NCI-H1105 treated with DMSO at 0.1 percent for 48 hours (cell line): ENCODE results near the gene DNAJC7.
"Not testable (repeated sequence)": the region's sequence is repeated elsewhere in the genome, so short reads cannot be mapped to it uniquely, and the experiment has no call there.

Source experiments
- DNase-seq: peaks from one replicate; lab custom pipeline; 2025; lab: John Stamatoyannopoulos, UW

Gene DNAJC7

DNA sequence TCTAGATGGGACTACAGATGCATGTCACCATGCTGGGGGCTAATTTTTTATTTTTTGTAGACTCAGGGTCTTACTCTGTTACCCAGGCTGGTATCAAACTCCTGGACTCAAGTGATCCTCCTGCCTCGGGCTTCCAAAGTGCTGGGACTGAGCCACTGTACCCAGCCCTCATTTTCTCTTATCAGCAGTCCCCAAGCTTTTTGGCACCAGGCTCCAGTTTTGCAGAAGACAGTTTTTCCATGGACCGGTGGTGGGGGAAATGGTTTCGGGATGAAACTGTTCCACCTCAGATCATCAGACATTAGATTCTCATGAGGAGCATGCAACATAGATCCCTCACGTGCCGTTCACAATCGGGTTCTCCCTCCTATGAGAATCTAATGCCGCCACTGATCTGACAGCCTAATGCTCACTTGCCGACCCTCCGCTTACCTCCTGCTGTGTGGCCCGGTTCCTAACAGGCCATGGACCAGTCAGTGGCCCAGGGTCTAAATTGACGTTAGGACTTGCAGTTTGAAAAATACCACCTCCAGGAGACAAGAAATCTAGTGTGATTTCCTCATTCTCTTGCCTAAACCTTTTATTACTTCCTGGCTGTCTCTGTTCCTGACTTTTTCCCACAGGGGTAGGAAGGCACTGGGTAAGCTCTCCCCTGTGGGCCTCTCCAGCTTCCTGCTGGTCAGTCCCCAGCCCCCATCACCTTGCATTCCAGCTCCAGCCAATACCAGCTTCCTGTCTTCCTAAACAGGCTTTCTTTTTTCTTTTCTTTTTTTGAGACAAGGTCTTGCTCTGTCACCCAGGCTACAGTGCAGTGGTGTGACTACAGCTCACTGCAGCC, 60.0 kb downstream of the DNAJC7 start:
- no peak for DNase-seq

GRCh38 chr17:41956522-41956921, 60.7 kb downstream of the DNAJC7 start:
- DNase-seq, result no peak

GRCh38 chr17:41948762-41949460, 68.3 kb downstream of the DNAJC7 start:
- DNase-seq, result no peak

DNA sequence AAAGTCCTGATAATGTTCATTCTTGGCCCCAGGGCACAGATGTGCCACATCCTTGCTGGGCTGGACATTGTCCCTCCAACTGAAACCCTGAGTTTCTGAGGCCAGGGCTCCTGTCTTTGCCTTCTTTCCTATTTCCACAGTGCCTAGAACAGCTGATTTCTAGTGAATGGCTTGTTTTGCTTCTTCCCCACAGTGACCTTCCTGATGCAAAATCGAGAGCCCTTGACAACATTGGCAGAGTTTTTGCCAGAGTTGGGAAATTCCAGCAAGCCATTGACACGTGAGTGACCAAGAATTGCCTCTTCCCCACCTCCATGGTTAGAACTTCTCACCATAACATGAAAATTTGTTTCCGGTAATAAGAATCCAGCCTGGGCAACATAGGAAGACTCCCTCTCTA, 72.3 kb downstream of the DNAJC7 start:
- no peak for DNase-seq

DNA sequence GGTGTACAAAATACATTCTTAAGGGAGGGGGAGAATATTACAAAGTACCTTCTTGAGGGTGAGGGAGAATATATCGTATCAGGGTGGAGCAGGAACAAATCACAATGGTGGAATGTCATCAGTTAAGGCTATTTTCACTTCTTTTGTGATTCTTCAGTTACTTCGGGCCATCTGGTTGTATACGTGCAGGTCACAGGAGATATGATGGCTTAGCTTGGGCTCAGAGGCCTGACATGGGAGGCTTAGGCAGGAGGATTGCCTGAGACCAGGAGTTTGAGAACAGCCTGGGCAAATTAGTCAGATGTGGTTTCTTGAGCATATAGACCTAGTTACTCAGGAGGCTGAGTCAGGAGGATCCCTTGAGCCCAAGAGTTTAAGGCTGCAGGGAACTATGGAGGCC, 73.7 kb downstream of the DNAJC7 start:
- DNase-seq, result no peak

- no peak for DNase-seq
Measured at GRCh38 chr17:41942626-41943373, 74.4 kb downstream of the DNAJC7 start.

DNA sequence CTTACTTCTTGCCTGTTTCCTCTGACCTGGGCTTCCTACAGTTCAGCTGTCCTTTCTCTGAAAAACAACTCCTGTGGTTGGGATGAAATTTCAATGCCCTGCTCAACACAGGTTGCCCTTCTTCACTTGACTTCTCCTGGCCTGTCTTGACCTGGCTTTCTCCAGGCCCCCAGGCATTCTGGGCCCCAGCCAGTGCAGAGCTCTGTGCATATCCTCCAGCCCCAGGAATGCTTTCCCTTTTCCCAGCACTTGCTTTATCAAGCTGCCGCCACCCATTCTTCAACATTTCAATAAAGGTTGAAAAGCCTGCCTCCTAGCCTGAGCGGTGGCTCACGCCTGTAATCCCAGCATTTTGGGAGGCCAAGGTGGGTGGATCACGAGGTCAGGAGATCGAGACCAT, 76.1 kb downstream of the DNAJC7 start:
- DNase-seq, result no peak

DNA sequence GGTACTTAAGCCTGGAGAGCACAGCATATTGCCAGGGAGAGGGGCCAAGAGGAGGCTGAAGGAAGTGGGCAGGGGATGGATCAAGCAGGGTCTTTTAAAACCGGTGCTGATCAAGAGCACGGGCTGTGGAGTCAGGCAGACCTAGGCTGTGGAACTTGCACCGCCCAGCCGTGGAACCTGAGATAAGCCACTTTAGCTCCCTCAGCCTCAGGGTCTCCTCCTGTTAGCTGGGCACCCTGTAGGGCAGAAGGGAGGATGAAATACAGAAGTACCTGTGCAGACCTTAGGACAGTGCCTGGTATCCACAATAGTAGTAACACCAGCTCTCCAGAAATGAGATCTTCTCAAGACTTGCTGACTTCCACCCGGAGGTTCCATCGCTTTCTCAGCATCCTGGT, 77.5 kb downstream of the DNAJC7 start:
- no peak for DNase-seq

- DNase-seq, result no peak
Measured at GRCh38 chr17:41939044-41939692, 78.1 kb downstream of the DNAJC7 start.

DNA sequence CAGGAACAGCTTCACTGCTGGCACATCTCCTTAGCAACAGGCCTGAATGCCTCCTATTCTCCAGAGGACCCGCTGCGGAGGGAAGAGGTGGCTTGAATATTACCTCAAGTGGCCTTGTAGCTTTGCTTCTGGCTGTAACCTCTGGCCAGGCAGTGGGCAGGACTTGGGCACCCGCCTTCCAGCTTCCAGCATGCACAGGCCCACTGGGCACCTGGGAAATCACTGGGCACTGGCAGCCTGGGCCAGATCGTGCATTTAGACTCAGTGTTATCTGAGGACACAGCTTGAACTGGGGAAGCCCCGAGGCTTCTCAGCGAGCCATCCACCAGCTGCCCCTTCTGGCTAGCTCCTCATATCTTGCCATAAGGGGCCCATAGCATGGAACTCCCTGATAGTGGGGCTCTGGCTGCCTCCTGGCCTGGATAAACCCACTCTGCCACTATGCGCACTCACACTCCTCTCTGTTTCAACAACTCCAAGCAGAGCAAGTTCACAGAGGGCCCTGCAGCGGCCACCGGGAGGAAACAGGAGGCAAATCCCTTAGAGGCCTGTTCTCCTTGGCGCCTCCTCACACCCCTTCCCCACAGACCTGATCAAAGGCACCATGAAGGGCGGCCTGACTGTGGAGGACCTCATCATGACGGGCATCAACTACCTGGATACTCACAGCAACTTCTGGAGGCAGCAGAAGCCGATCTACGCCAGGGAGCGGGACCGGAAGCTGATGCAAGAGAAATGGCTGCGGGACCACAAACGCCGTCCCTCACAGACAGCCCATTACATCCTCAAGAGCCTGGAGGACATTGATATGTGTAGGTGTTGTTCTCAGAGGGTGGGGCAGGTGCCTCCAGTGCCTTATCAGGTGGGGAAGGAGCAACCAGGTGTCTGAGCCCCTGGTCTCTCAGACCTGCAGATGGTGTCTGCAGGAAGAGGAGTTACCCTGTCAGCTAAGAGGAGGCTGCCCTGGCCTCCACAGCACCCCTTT, 79.0 kb downstream of the DNAJC7 start:
- DNase-seq, result no peak

GRCh38 chr17:41935641-41936040, 81.6 kb downstream of the DNAJC7 start:
- no peak for DNase-seq

DNA sequence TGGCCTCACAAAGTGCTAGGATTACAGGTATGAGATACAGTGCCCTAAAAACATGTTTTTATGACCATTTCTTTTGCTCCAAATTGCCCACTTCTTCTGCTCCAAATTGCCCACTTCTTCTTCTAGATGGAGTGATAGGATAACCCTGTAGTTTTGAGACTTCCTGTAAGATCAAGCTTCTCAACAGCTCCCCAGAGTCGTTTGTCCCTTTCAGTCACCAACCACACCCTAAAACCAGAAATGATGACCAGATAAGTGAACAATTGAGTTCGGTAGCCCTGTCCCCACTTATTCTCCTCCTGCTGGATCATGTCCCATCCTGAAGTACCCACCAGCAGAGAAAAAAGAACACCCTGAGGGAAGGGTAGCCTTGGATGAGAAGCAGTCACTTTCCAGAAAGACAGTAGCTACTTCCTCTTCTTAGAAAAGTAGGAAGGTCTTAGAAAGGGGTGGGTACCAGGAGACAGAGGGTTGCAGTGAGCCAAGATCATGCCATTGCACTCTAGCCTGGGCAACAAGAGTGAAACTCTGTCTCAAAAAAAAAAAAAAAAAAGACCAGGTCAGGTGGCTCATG, 84.3 kb downstream of the DNAJC7 start:
- DNase-seq, result no peak

- DNase-seq, result not testable (repeated sequence)
Measured at GRCh38 chr17:41931715-41932114, 85.5 kb downstream of the DNAJC7 start.

DNA sequence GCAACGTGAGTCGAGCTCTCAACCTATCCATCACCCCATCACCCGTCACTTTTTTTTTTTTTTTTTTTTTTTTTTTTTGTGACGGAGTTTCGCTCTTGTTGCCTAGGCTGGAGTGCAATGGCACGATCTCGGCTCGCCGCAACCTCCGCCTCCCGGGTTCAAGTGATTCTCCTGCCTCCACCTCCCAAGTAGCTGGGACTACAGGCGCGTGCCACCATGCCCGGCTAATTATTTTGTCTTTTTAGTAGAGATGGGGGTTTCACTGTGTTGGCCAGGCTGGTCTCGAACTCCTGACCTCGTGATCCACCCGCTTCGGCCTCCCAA, 86.4 kb downstream of the DNAJC7 start:
- DNase-seq, result not testable (repeated sequence)

DNA sequence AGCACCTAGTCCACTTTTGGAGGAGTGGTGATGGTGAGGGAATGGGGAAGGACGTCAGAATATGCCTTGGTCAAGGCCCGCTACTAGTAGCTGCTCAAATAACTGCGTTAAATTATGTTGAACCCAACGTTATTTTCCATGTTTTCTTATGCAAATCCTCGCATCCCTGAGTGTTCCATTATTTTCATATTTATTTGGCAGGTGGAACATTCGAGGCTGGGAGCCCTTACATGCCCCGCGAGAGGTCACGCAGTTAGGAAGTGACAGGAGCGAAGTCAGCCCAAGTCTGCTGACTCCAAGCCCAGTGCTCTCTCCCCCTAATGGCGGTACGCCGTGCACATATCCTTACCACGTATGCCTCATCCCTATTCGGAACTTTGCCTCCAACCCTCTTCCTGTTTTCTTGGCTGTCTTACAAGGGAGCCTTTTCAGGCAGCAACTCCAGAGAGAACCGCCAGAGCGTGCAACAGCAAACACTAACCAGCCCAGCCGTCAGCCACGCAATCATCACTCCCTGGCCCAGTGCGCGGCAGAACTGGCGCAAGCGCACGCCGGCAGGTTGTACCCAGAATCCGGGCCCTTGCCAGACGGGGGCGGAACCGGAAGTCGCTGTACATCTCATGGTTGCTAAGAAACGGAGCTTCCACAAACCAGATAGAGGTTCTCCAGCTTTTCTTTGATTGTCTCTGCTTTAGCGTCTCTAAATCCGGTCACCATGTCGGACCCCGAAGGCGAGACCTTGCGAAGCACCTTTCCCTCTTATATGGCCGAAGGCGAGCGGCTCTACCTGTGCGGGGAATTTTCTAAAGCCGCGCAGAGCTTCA, 87.0 kb downstream of the DNAJC7 start, which contains the start of gene ODAD4:
Gene ODAD4, plus strand, starts transcription at position 609 of the 824 bp plus-strand sequence. Its CDS starts 107 bp downstream, at position 716.
- peak; percentile 90 for DNase-seq

DNA sequence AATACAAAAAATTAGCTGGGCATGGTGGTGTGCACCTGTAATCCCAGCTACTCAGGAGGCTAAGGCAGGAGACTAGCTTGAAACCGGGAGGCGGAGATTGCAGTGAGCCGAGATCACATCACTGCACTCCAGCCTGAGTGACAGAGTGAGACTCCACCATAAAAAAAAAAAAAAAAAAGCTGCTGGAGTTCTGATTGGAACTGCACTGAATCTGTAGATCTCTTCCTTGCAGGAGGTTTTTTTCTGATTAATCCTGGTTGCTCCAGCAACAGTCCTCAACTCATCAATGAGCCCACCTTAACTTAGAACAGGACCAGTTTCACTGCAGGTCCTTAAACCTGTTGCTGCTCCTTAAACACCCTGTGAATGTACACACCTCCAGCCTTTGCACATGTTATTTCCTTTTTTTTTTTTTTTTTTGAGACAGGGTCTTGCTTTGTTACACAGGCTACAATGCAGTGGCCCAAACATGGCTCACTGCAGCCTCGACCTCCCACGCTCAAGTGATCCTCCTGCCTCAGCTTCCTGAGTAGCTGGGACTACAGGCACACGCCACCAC, 88.5 kb downstream of the DNAJC7 start:
- no peak for DNase-seq
